Right renal cortex interstitium (tissue), 3 donors: ENCODE results near the gene CDKN1A. TPM values are rescaled to one million over a fixed set of nuclear protein-coding genes. Genes with fewer than 3 reads are reported as not detected.

ENCODE experiments used
- DNase-seq, 3 donors: peaks; one replicate each; pipeline ENCODE4 v3.0.0-alpha.2; 2013; ENCODE audit warnings: low read depth in 3 of 3, low spot score in 2 of 3
- polyA plus RNA-seq, 3 donors: library from polyadenylated mRNA; unstranded; fragments of 120-200 nt; gene quantifications; one replicate each; pipeline ENCODE4 v1.2.1, GENCODE V29; 2013; ENCODE audit not compliant: insufficient read length in 3 of 3

CDKN1A gene
- polyA plus RNA-seq, 3 donors: 6.9 to 13.1 (median 8.5) TPM

DNA sequence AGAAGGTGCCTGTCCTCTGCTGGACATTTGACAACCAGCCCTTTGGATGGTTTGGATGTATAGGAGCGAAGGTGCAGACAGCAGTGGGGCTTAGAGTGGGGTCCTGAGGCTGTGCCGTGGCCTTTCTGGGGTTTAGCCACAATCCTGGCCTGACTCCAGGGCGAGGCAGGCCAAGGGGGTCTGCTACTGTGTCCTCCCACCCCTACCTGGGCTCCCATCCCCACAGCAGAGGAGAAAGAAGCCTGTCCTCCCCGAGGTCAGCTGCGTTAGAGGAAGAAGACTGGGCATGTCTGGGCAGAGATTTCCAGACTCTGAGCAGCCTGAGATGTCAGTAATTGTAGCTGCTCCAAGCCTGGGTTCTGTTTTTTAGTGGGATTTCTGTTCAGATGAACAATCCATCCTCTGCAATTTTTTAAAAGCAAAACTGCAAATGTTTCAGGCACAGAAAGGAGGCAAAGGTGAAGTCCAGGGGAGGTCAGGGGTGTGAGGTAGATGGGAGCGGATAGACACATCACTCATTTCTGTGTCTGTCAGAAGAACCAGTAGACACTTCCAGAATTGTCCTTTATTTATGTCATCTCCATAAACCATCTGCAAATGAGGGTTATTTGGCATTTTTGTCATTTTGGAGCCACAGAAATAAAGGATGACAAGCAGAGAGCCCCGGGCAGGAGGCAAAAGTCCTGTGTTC lies 1.3 kb upstream of the CDKN1A start:
- no peak for DNase-seq

GRCh38 chr6:36677753-36678487 lies 594 bp upstream of the CDKN1A start:
- no peak for DNase-seq

GRCh38 chr6:36679043-36679833 lies 724 bp downstream of the CDKN1A start:
- no peak for DNase-seq

DNA sequence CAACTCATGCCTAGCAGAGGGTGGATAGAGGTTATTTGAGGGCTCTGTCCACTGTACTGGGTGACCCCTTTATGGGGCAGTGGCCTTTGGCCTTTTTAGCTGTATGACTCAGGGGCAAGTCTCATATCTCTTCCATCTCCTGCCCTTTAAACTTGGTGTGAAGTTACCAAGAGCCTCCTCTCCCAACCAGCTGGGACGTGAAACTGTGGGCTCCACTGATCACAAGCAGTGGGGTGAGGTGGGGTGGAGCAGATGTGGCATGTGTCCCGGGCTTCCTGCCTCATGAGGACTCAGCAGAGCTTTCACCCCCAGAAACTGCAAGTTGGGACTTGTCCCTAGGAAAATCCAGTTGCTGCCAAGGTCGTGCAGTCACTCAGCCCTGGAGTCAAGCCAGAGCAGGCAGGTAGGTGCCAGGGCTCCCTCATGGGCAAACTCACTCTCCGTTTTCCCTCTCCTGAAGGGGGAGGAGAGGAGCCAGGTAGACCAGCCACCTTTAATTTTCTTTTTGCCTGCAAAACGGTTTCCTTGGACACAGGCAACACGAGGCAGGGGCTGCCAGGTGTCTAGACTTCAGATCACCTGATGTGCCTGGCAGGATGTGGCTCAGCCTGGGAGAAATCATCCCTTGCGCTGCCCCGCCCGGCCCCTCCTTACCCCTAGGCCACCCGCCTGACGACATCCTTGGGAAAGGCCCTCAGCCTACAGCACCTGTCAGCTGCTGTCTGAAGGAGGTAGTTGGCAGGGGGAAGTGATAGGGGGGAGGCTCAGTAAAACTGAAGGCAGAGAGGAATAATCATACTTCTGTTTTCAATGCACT lies 4.0 kb downstream of the CDKN1A start:
- no peak for DNase-seq

GRCh38 chr6:36683145-36683655 lies 4.7 kb downstream of the CDKN1A start:
- DNase-seq: no peak

- DNase-seq: no peak
These were observed 5.3 kb downstream of the CDKN1A start for GRCh38 chr6:36683656-36684446.

DNA sequence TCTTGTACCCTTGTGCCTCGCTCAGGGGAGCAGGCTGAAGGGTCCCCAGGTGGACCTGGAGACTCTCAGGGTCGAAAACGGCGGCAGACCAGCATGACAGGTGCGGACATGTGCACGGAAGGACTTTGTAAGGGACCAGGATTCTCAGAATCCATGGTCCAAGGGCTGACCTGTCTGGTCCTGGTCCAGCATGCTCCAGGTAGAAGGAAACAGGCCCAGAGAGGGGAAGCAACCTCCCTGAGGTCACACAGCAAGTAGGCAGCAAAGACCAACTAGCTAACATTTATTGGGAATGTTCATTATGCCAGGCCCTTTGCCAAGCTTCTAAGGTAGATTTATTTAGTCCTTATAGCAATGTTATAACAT lies 5.9 kb downstream of the CDKN1A start:
- DNase-seq: no peak

DNA sequence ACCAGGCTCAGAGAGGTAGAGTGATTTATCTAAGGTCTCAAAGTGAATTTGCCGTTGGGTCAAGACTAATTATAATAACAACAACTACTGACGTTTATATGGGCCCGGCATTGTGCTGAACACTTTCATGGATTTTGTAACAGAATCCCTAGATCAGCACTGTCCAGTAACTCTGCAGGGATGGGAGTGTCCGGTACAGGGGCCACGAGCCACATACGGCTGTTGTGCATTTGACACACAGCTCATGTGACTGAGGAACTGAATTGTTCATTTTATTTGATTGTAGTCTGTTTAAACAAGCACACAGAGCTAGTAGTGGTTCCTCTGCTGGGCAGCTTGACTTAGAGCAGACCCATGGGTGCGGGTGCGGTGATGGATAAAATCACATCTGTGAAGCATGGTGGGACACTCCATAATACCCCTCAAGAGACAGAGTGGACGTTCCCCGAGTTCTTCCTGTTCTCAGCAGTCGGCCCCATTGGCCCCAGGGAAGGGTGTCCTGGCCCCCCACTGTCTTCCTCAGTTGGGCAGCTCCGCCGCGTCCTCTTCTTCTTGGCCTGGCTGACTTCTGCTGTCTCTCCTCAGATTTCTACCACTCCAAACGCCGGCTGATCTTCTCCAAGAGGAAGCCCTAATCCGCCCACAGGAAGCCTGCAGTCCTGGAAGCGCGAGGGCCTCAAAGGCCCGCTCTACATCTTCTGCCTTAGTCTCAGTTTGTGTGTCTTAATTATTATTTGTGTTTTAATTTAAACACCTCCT lies 6.8 kb downstream of the CDKN1A start:
- DNase-seq: no peak

DNA sequence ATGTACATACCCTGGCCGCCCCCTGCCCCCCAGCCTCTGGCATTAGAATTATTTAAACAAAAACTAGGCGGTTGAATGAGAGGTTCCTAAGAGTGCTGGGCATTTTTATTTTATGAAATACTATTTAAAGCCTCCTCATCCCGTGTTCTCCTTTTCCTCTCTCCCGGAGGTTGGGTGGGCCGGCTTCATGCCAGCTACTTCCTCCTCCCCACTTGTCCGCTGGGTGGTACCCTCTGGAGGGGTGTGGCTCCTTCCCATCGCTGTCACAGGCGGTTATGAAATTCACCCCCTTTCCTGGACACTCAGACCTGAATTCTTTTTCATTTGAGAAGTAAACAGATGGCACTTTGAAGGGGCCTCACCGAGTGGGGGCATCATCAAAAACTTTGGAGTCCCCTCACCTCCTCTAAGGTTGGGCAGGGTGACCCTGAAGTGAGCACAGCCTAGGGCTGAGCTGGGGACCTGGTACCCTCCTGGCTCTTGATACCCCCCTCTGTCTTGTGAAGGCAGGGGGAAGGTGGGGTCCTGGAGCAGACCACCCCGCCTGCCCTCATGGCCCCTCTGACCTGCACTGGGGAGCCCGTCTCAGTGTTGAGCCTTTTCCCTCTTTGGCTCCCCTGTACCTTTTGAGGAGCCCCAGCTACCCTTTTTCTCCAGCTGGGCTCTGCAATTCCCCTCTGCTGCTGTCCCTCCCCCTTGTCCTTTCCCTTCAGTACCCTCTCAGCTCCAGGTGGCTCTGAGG lies 7.6 kb downstream of the CDKN1A start:
- no peak for DNase-seq

DNA sequence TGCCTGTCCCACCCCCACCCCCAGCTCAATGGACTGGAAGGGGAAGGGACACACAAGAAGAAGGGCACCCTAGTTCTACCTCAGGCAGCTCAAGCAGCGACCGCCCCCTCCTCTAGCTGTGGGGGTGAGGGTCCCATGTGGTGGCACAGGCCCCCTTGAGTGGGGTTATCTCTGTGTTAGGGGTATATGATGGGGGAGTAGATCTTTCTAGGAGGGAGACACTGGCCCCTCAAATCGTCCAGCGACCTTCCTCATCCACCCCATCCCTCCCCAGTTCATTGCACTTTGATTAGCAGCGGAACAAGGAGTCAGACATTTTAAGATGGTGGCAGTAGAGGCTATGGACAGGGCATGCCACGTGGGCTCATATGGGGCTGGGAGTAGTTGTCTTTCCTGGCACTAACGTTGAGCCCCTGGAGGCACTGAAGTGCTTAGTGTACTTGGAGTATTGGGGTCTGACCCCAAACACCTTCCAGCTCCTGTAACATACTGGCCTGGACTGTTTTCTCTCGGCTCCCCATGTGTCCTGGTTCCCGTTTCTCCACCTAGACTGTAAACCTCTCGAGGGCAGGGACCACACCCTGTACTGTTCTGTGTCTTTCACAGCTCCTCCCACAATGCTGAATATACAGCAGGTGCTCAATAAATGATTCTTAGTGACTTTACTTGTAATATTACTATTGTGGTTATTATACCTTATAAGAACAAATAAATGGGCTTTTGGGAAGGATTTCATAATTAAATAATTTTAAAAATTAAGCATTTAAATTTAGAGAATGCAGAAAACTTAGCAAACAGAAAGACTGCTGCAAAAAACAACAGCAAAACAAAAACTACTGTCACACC lies 8.4 kb downstream of the CDKN1A start:
- no peak for DNase-seq

DNA sequence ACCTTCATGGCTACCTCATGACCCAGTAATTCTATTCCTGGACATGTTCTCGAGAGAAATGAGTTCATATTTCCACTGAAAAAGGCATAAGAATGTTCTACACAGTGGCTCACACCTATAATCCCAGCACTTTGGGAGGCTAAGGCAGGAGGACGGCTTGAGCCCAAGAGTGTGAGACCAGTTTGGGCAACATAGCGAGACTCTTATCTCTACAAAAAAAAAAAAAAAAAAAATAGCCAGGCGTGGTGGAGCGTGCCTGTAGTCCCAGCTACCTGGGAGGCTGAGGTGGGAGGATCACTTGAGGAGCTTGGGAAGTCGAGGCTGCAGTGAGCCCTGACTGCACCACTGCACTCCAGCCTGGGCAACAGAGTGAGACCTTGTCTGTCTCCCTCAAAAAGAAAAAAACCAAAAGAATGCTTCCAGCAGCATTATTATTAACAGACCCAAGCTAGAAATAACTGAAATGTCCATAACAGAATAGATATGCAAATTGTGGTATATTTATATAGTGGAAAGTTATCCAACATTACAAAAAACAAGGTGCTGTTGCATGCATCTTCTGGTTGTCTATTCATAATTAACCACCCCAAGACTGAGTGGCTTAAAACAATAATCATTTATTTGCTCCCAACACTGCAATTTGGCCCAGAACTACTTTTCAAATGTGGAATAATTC lies 9.7 kb downstream of the CDKN1A start:
- no peak for DNase-seq

DNA sequence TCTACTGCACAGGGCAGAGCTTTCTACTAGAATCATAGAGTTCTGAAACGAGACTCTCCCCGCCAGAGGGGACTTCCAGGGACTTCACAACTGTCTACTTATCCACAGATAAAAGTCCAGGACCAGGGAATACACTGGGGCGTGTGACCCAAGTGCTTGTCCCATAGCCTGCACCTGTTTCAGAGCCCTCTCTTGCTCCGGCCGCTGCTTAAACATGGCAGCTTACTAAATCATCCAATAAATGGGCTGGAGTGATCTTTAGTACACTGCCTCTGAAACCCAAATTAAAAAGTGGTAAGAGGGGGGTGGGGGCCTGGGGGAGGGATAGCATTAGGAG lies 10.2 kb downstream of the CDKN1A start:
- DNase-seq: no peak

- no peak for DNase-seq
These were observed 12.5 kb downstream of the CDKN1A start for GRCh38 chr6:36691011-36691410.

DNA sequence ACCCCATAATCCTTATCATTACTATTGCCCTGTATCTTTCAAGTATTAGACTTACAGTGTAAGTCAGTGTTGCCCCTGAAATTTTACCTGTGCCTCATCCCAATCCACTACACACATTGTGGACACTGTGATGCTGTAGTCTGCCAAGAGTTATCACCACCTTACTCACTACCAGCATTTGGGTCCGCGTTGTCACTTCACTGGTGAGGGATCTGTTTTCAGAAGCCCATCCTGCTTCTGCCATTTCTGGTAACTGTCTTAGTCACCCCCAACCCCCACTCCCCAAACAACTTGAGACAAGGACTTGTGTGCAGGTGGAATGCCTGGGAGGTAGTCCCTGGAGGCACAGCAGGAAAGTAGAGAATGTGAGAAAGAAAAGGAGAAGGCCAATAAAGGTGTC lies 13.1 kb downstream of the CDKN1A start:
- DNase-seq: no peak

DNA sequence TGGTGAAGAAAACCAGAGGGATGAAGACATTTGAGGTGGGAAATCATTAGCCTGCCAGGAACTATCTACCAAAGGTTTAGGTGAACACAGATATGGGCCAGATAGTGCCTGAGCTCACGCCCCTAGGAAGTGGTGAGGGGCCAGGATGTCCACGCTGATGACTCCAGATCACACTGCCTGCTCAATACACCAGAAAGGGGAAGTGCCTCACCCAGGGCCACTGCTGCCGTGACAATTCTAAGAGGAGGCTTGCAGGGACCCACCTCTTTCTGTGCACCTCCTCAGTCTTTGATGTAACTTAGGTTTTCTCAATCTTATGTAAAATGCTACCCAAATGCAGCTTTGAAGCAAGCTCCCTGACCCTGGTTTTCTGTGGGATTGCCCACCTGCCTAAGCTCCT lies 13.7 kb downstream of the CDKN1A start:
- DNase-seq: no peak

GRCh38 chr6:36692861-36693702 lies 14.6 kb downstream of the CDKN1A start:
- no peak for DNase-seq
